ENCODE results near the gene FANK1. TPM values are rescaled to one million over a fixed set of nuclear protein-coding genes. Genes with fewer than 3 reads are reported as not detected.

Gene FANK1
- polyA plus RNA-seq, 1 of the 3 experiments (the other 2 are of a cell fraction), result 12.3 TPM

DNA sequence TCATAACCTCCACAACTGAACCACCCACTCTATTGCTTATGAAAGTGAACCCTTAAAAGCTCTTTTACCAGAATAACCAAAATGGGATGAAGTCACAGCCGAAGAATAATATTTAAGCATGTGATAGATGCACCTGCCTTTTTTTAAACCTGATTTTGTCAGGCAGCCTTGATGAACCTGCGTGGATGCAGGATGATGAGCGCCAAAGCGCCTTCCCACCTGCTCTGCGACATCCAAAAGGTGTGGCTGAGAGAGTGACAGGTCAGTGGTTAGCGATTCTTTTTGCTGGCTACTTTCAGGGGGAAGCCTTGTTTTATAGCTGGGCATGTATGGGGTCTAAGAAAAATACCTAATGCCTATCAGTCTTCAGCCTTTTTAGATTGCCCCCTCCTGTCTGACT lies 157.8 kb downstream of the FANK1 start:
- no peak overlapping the region for H2AFZ ChIP-seq (ENCODE audit: low read depth)
- H3F3A ChIP-seq (replicated peaks; ENCODE audit: insufficient read depth), result peaks cover 9% of the 10 kb centered on the region
- H3K79me2 ChIP-seq (ENCODE audit: insufficient read depth), result no peaks in the 10 kb centered on the region
- no peaks in the 10 kb centered on the region for H3K9me3 ChIP-seq
- WGBS (ENCODE audit: low lambda C conversion rate), result over 99% methylated on average over 6 of the region's 6 CpGs
- DNase-seq, result no peak
- H3K4me3 ChIP-seq (ENCODE audit: low read depth in 2 of 2, low read length in 1 of 2), result no peak overlapping the region
- TF ChIP-seq RAD21 (IDR thresholded peaks at IDR 0.05; ENCODE audit: low read length) (no peak), FOSL2 (IDR thresholded peaks at IDR 0.05; ENCODE audit: borderline replicate concordance, low read depth) (no peak), SMC3 (IDR thresholded peaks at IDR 0.05; ENCODE audit: low read depth, low read length) (no peak), TEAD4 (IDR thresholded peaks at IDR 0.05; ENCODE audit: borderline replicate concordance, insufficient read depth) (no peak), GATA2 (CRISPR knock-in tag; IDR thresholded peaks at IDR 0.05) (no peak), CHD2 (IDR thresholded peaks at IDR 0.05; ENCODE audit: low read length, partially characterized antibody) (no peak), EZH2phosphoT487 (IDR thresholded peaks at IDR 0.05; ENCODE audit: borderline replicate concordance, low read depth) (no peak), RFX5 (IDR thresholded peaks at IDR 0.05; ENCODE audit: low read length) (no peak), FOXJ3 (CRISPR knock-in tag; IDR thresholded peaks at IDR 0.05) (no peak), GABPA (IDR thresholded peaks at IDR 0.05; ENCODE audit: low read depth) (no peak), MEF2A (IDR thresholded peaks at IDR 0.05; ENCODE audit: borderline replicate concordance, low read depth) (no peak), TCF12 (IDR thresholded peaks at IDR 0.05) (no peak), MXI1 (IDR thresholded peaks at IDR 0.05; ENCODE audit: low read depth, low read length) (no peak)
- TF ChIP-seq, protein P1, sequence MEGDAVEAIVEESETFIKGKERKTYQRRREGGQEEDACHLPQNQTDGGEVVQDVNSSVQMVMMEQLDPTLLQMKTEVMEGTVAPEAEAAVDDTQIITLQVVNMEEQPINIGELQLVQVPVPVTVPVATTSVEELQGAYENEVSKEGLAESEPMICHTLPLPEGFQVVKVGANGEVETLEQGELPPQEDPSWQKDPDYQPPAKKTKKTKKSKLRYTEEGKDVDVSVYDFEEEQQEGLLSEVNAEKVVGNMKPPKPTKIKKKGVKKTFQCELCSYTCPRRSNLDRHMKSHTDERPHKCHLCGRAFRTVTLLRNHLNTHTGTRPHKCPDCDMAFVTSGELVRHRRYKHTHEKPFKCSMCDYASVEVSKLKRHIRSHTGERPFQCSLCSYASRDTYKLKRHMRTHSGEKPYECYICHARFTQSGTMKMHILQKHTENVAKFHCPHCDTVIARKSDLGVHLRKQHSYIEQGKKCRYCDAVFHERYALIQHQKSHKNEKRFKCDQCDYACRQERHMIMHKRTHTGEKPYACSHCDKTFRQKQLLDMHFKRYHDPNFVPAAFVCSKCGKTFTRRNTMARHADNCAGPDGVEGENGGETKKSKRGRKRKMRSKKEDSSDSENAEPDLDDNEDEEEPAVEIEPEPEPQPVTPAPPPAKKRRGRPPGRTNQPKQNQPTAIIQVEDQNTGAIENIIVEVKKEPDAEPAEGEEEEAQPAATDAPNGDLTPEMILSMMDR (IDR thresholded peaks at IDR 0.05), result no peak
- TF ChIP-seq, protein P2, sequence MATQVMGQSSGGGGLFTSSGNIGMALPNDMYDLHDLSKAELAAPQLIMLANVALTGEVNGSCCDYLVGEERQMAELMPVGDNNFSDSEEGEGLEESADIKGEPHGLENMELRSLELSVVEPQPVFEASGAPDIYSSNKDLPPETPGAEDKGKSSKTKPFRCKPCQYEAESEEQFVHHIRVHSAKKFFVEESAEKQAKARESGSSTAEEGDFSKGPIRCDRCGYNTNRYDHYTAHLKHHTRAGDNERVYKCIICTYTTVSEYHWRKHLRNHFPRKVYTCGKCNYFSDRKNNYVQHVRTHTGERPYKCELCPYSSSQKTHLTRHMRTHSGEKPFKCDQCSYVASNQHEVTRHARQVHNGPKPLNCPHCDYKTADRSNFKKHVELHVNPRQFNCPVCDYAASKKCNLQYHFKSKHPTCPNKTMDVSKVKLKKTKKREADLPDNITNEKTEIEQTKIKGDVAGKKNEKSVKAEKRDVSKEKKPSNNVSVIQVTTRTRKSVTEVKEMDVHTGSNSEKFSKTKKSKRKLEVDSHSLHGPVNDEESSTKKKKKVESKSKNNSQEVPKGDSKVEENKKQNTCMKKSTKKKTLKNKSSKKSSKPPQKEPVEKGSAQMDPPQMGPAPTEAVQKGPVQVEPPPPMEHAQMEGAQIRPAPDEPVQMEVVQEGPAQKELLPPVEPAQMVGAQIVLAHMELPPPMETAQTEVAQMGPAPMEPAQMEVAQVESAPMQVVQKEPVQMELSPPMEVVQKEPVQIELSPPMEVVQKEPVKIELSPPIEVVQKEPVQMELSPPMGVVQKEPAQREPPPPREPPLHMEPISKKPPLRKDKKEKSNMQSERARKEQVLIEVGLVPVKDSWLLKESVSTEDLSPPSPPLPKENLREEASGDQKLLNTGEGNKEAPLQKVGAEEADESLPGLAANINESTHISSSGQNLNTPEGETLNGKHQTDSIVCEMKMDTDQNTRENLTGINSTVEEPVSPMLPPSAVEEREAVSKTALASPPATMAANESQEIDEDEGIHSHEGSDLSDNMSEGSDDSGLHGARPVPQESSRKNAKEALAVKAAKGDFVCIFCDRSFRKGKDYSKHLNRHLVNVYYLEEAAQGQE (IDR thresholded peaks at IDR 0.05; ENCODE audit: low read depth, low read length), result no peak
- TF ChIP-seq, protein P3, sequence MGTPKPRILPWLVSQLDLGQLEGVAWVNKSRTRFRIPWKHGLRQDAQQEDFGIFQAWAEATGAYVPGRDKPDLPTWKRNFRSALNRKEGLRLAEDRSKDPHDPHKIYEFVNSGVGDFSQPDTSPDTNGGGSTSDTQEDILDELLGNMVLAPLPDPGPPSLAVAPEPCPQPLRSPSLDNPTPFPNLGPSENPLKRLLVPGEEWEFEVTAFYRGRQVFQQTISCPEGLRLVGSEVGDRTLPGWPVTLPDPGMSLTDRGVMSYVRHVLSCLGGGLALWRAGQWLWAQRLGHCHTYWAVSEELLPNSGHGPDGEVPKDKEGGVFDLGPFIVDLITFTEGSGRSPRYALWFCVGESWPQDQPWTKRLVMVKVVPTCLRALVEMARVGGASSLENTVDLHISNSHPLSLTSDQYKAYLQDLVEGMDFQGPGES (IDR thresholded peaks at IDR 0.05; ENCODE audit: low read depth, low read length), result no peak
- TF ChIP-seq, protein P4, sequence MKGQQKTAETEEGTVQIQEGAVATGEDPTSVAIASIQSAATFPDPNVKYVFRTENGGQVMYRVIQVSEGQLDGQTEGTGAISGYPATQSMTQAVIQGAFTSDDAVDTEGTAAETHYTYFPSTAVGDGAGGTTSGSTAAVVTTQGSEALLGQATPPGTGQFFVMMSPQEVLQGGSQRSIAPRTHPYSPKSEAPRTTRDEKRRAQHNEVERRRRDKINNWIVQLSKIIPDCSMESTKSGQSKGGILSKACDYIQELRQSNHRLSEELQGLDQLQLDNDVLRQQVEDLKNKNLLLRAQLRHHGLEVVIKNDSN (IDR thresholded peaks at IDR 0.05; ENCODE audit: borderline replicate concordance, low read depth), result no peak
- TF ChIP-seq, protein P5, sequence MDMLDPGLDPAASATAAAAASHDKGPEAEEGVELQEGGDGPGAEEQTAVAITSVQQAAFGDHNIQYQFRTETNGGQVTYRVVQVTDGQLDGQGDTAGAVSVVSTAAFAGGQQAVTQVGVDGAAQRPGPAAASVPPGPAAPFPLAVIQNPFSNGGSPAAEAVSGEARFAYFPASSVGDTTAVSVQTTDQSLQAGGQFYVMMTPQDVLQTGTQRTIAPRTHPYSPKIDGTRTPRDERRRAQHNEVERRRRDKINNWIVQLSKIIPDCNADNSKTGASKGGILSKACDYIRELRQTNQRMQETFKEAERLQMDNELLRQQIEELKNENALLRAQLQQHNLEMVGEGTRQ (IDR thresholded peaks at IDR 0.05; ENCODE audit: borderline replicate concordance, low read depth, low read length), result no peak
- ChIA-PET POLR2A (no interaction called here), CTCF (no interaction called here)
- no peaks in the 10 kb centered on the region for H3K9me2 ChIP-seq
- H4K20me1 ChIP-seq (ENCODE audit: insufficient read depth), result no peaks in the 10 kb centered on the region
- H3K4me2 ChIP-seq, result no peak overlapping the region
- H3K36me3 ChIP-seq (replicated peaks in 1 of 2; ENCODE audit: control insufficient read depth in 1 of 2, insufficient read depth in 2 of 2, low read length in 1 of 2), result no peaks in the 10 kb centered on the region
- H3K9ac ChIP-seq, result no peak overlapping the region
- peaks cover 21 to 29% of the 10 kb centered on the region in 2 experiments for H3K4me1 ChIP-seq (ENCODE audit: control insufficient read depth in 1 of 2, insufficient read depth in 2 of 2, low read depth in 1 of 2, low read length in 1 of 2)
- no peaks in the 10 kb centered on the region for H3K27me3 ChIP-seq (ENCODE audit: insufficient read depth)
- H3K27ac ChIP-seq (ENCODE audit: low read depth in 2 of 2, low read length in 1 of 2), result no peak overlapping the region

All from SK-N-SH (cell line).